Measurements from ENCODE around the gene CGN. TPM values are rescaled to one million over a fixed set of nuclear protein-coding genes. Genes with fewer than 3 reads are reported as not detected.

The CGN gene
- total RNA-seq, 1 experiment from 2014 or later, result 147 TPM

DNA sequence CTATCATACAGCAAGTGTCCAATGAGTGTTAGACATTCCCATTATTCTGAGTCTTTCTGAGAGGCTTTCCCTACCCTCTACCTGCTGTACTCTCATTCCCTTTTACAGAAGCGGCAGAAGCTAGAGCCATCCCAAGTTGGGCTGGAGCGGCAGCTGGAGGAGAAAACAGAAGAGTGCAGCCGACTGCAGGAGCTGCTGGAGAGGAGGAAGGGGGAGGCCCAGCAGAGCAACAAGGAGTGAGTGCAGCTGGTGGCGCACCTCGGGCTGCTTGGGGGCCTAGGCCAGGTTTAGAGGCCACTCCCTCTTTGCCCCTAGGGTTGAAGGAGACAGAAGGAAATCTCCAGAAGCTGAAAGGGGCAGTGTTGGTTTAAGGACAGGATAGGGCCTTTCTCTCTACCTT, 12.1 kb downstream of the CGN start:
- peaks cover 100% of the 10 kb centered on the region for H3K36me3 Mint-ChIP-seq (ENCODE audit: insufficient read depth, unreplicated experiment)
- intact Hi-C loops (cut with micrococcal nuclease; ENCODE audit: unreplicated experiment), result no loop called here
- peaks cover 13% of the 10 kb centered on the region for H3K36me3 ChIP-seq (ENCODE audit: control insufficient read depth, insufficient read depth, low read length)
- no peaks in the 10 kb centered on the region for H3K9me3 Mint-ChIP-seq (ENCODE audit: unreplicated experiment)
- peaks cover 16% of the 10 kb centered on the region for H3K4me1 Mint-ChIP-seq (ENCODE audit: low read depth, unreplicated experiment)
- DNase-seq, result no peak
- POLR2A ChIA-PET, result no interaction called here
- no peaks in the 10 kb centered on the region for H3K27me3 Mint-ChIP-seq (ENCODE audit: insufficient read depth, unreplicated experiment)
- CTCF ChIA-PET, result no interaction called here
- H3K9me3 ChIP-seq, result no peaks in the 10 kb centered on the region
- no TSS peak for BruUV-seq (replicated peaks)
- H3K4me3 ChIP-seq (ENCODE audit: low read depth, low read length), result no peak overlapping the region
- TF ChIP-seq, protein P1, sequence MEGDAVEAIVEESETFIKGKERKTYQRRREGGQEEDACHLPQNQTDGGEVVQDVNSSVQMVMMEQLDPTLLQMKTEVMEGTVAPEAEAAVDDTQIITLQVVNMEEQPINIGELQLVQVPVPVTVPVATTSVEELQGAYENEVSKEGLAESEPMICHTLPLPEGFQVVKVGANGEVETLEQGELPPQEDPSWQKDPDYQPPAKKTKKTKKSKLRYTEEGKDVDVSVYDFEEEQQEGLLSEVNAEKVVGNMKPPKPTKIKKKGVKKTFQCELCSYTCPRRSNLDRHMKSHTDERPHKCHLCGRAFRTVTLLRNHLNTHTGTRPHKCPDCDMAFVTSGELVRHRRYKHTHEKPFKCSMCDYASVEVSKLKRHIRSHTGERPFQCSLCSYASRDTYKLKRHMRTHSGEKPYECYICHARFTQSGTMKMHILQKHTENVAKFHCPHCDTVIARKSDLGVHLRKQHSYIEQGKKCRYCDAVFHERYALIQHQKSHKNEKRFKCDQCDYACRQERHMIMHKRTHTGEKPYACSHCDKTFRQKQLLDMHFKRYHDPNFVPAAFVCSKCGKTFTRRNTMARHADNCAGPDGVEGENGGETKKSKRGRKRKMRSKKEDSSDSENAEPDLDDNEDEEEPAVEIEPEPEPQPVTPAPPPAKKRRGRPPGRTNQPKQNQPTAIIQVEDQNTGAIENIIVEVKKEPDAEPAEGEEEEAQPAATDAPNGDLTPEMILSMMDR (IDR thresholded peaks at IDR 0.05; ENCODE audit: insufficient read depth in 1 of 2, low read depth in 1 of 2, low read length in 1 of 2, severe bottlenecking in 1 of 2, unreplicated experiment in 1 of 2), result no peak
- H3K4me3 Mint-ChIP-seq (ENCODE audit: unreplicated experiment), result no peak overlapping the region
- no peak overlapping the region for H3K27ac Mint-ChIP-seq (ENCODE audit: unreplicated experiment)
- H3K27me3 ChIP-seq (replicated peaks; ENCODE audit: control insufficient read depth, insufficient read depth, low read length), result no peaks in the 10 kb centered on the region
- peaks cover 6% of the 10 kb centered on the region for H3K4me1 ChIP-seq

DNA sequence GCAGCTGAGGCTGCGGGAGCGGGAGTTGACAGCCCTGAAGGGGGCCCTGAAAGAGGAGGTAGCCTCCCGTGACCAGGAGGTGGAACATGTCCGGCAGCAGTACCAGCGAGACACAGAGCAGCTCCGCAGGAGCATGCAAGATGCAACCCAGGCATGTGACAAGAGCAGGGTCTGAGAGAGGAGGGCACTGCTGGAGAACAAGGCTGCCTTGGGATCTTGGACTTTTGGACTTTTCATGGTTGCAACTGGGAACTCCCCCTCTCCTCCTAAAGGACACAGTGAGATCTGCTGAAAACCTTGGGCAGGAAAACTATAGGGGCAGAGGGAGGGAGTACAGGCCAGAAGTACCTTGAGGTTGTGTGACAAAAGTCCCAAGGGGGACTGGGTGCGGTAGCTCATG, 13.5 kb downstream of the CGN start:
- CTCF ChIA-PET, result no interaction called here
- BruUV-seq (replicated peaks), result no TSS peak

DNA sequence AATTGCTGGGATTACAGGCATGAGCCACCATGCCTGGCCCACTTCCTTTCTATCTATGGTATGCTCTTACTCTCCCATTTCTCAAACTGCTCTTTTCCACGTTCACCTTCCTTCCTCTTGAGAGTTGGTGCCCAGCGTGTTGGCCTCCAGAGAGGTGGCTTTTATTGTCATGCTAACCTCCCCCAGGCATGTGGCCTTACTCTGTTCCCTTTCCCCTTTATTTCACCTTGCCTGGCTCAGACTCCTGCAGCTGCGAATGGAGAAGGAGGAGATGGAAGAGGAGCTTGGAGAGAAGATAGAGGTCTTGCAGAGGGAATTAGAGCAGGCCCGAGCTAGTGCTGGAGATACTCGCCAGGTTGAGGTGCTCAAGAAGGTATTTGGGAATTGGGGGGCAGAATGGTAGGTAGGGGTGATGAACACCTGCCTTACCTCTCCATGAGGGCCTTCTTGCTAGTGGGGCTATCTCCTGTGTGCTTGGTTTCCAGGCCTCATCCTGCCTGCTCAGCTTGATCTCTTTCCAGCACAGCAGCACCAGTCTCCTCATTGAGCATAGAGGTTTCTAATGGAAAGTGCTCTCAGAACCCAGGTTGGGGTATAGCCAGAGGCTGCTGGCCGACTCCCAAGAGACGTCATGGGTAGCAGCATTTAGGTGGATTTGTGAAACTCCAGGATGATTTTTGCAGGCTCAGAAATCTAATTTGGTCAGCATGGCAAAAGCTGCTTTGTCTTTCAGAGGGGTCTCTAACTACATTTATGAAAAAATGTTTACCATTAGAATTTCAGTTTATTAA, 15.7 kb downstream of the CGN start:
- Mint-ChIP-seq H3K4me3 (ENCODE audit: unreplicated experiment) (no peak overlapping the region), H3K36me3 (ENCODE audit: insufficient read depth, unreplicated experiment) (peaks cover 100% of the 10 kb centered on the region), H3K27me3 (ENCODE audit: insufficient read depth, unreplicated experiment) (no peaks in the 10 kb centered on the region), H3K27ac (ENCODE audit: unreplicated experiment) (no peak overlapping the region), H3K4me1 (ENCODE audit: low read depth, unreplicated experiment) (peaks cover 11% of the 10 kb centered on the region), H3K9me3 (ENCODE audit: unreplicated experiment) (no peaks in the 10 kb centered on the region)
- intact Hi-C loops (cut with micrococcal nuclease; ENCODE audit: unreplicated experiment), result no loop called here
- ChIA-PET CTCF (no interaction called here), POLR2A (no interaction called here)
- Histone ChIP-seq H3K27me3 (replicated peaks; ENCODE audit: control insufficient read depth, insufficient read depth, low read length) (no peaks in the 10 kb centered on the region), H3K36me3 (ENCODE audit: control insufficient read depth, insufficient read depth, low read length) (peaks cover 11% of the 10 kb centered on the region), H3K4me3 (ENCODE audit: low read depth, low read length) (no peak overlapping the region), H3K9me3 (no peaks in the 10 kb centered on the region), H3K4me1 (no peaks in the 10 kb centered on the region)
- no peak for DNase-seq
- no TSS peak for BruUV-seq (replicated peaks)
- TF ChIP-seq, protein P1 (IDR thresholded peaks at IDR 0.05; ENCODE audit: insufficient read depth in 1 of 2, low read depth in 1 of 2, low read length in 1 of 2, severe bottlenecking in 1 of 2, unreplicated experiment in 1 of 2), result no peak

More for the DNA sequence above, 13.5 kb downstream of the CGN start:
- no peak for DNase-seq
- H3K4me1 ChIP-seq, result no peaks in the 10 kb centered on the region; the same call in 1 of the 2 replicates
- Mint-ChIP-seq H3K4me3 (ENCODE audit: unreplicated experiment) (no peak overlapping the region), H3K36me3 (ENCODE audit: insufficient read depth, unreplicated experiment) (peaks cover 100% of the 10 kb centered on the region), H3K27me3 (ENCODE audit: insufficient read depth, unreplicated experiment) (no peaks in the 10 kb centered on the region), H3K4me1 (ENCODE audit: low read depth, unreplicated experiment) (peaks cover 16% of the 10 kb centered on the region), H3K9me3 (ENCODE audit: unreplicated experiment) (no peaks in the 10 kb centered on the region), H3K27ac (ENCODE audit: unreplicated experiment) (no peak overlapping the region)
- H3K4me3 ChIP-seq (ENCODE audit: low read depth, low read length), result no peak overlapping the region
- H3K36me3 ChIP-seq (ENCODE audit: control insufficient read depth, insufficient read depth, low read length), result peaks cover 15% of the 10 kb centered on the region
- no peaks in the 10 kb centered on the region for H3K27me3 ChIP-seq (replicated peaks; ENCODE audit: control insufficient read depth, insufficient read depth, low read length)
- intact Hi-C loops (cut with micrococcal nuclease; ENCODE audit: unreplicated experiment), result no loop called here
- no peaks in the 10 kb centered on the region for H3K9me3 ChIP-seq
- TF ChIP-seq, protein P1 (IDR thresholded peaks at IDR 0.05; ENCODE audit: insufficient read depth in 1 of 2, low read depth in 1 of 2, low read length in 1 of 2, severe bottlenecking in 1 of 2, unreplicated experiment in 1 of 2), result no peak
- POLR2A ChIA-PET, result no interaction called here

Measured in Caco-2 (cell line).